Liver (tissue), 3 donors: ENCODE measurements around the gene UBAP1L.

Source experiments
- ATF3 ChIP-seq: IDR thresholded peaks from 2 replicates; pipeline ENCODE4 v1.6.1; 2016; ENCODE audit warnings: antibody characterized with exemption
- CTCF ChIP-seq: fragments of 150-350 bp; IDR thresholded peaks from 2 replicates; pipeline ENCODE4 v1.5.1; 2017; ENCODE audit warnings: improper control_type of control experiment, low read depth, low read length; ENCODE audit not compliant: missing input control
- FOXA1 ChIP-seq: IDR thresholded peaks from 2 replicates; pipeline ENCODE4 v1.6.1; 2016; ENCODE audit warnings: antibody characterized with exemption
- GABPA ChIP-seq, 2 donors: IDR thresholded peaks in 1 of 2; conservative IDR thresholded peaks in 1 of 2; 2 replicates each; pipeline ENCODE4 v1.6.1; 2016; ENCODE audit warnings: antibody characterized with exemption in 2 of 2, mild to moderate bottlenecking in 1 of 2, moderate library complexity in 1 of 2
- JUND ChIP-seq, 2 donors: IDR thresholded peaks; 2 replicates each; pipeline ENCODE4 v1.6.1; 2016; ENCODE audit warnings: antibody characterized with exemption in 2 of 2
- RAD21 ChIP-seq, 2 donors: IDR thresholded peaks; 2 replicates each; pipeline ENCODE4 v1.6.1; 2016; ENCODE audit warnings: antibody characterized with exemption in 2 of 2, mild to moderate bottlenecking in 2 of 2
- REST ChIP-seq: IDR thresholded peaks from 2 replicates; pipeline ENCODE4 v1.6.1; 2016; ENCODE audit warnings: antibody characterized with exemption, mild to moderate bottlenecking
- RXRA ChIP-seq, 2 donors: IDR thresholded peaks; 2 replicates each; pipeline ENCODE4 v1.6.1; 2017 to 2018; ENCODE audit warnings: antibody characterized with exemption in 2 of 2, mild to moderate bottlenecking in 1 of 2
- TAF1 ChIP-seq: conservative IDR thresholded peaks from 2 replicates; pipeline ENCODE4 v1.6.1; 2016; ENCODE audit warnings: antibody characterized with exemption, mild to moderate bottlenecking
- YY1 ChIP-seq: IDR thresholded peaks from 2 replicates; pipeline ENCODE4 v1.6.1; 2016; ENCODE audit warnings: antibody characterized with exemption, mild to moderate bottlenecking
- ZBTB33 ChIP-seq: IDR thresholded peaks from 2 replicates; pipeline ENCODE4 v1.6.1; 2016; ENCODE audit warnings: antibody characterized with exemption
- TF ChIP-seq, protein P1 (sequence below): IDR thresholded peaks from 2 replicates; pipeline ENCODE4 v1.6.1; 2016; ENCODE audit warnings: antibody characterized with exemption
- donor health status: healthy.
- donor health status: healthy.

DNA sequence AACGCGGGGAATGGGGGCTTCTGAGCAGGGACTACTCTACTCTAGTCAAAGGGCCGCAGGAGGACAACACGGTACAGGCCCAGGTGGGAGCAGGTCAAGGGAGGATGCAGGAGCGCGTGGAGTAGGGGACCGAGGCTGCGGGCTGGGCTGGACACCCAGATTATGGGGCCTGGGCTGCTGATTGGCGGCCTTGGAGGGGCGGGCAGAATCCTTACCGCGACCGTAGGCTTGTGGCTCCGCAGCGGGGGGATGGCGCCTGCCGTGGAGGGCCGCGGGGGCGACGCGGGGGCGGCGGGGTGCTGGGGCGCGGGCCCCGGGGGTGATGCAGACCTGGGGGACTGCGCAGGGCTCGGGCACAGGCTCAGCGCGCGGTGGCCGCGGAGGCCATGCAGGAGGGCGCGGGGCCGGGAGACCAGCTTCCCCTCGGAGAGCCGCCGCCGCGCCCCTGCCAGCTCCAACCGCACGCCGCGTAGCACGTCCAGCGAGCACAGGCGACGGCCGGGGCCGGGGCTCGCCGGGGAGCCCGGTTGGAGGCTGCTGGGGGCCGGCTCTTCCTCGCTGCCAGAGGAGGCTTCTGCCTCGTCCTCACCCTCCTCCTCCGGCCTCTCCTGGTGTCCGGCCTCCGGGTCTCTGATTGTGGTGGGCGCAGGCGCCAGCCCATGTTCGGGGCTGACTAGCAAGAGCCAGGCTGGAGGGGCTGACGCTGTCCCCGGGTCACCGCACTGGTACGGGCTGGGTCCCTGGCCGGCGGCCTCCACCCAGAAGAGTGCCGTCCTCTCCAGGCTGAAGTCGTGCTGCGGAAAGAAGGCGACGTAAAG, 12.9 kb downstream of the UBAP1L start:
- TF ChIP-seq REST (no peak), YY1 (no peak), FOXA1 (no peak), CTCF (no peak), RAD21 (IDR thresholded peaks at IDR 0.05) (no peak), GABPA (IDR thresholded peaks at IDR 0.05 in 1 of 2, conservative IDR thresholded peaks at IDR 0.05 in 1 of 2) (no peak), RXRA (IDR thresholded peaks at IDR 0.05) (no peak), ZBTB33 (no peak), ATF3 (no peak), JUND (IDR thresholded peaks at IDR 0.05) (no peak), TAF1 (no peak)
- TF ChIP-seq, protein P1, sequence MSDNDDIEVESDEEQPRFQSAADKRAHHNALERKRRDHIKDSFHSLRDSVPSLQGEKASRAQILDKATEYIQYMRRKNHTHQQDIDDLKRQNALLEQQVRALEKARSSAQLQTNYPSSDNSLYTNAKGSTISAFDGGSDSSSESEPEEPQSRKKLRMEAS = no peak
